Activated naive CD4-positive, alpha-beta T cell treated with anti-CD3 and anti-CD28 coated beads, Interleukin-2, amount 50 U/mL, for 72 hours (primary cell): Measurements from ENCODE around the gene UBE2D1. TPM values are rescaled to one million over a fixed set of nuclear protein-coding genes. Genes with fewer than 3 reads are reported as not detected.

ENCODE experiments used
- ATAC-seq, 2 donors: fragments of 150-1000 bp; cut with Tn5 transposase; 2 replicates each; pipeline ENCODE4 v1.10.0; 2021; ENCODE audit warnings: mild to moderate bottlenecking in 2 of 2, moderate library complexity in 2 of 2
- DNase-seq, 2 donors: peaks; one replicate each; pipeline ENCODE4 v3.0.0; 2021 to 2022; ENCODE audit warnings: low spot score in 2 of 2
- H3K27ac Mint-ChIP-seq, 2 donors: one replicate each; pipeline ENCODE4 v1.8.0; 2022; ENCODE audit warnings: mild to moderate bottlenecking in 2 of 2, mixed read lengths in 2 of 2
- H3K36me3 Mint-ChIP-seq, 2 donors: one replicate each; pipeline ENCODE4 v1.8.0; 2022; ENCODE audit warnings: mixed read lengths in 2 of 2
- H3K9me3 Mint-ChIP-seq, 2 donors: one replicate each; pipeline ENCODE4 v1.8.0; 2022; ENCODE audit warnings: mixed read lengths in 2 of 2
- total RNA-seq, 2 donors: library from RNA; stranded (reverse); gene quantifications; one replicate each; pipeline ENCODE4 v1.2.3, GENCODE V29; 2022

UBE2D1 gene
- total RNA-seq, 2 donors from 2014 or later = 7.6 to 9.7 TPM

DNA sequence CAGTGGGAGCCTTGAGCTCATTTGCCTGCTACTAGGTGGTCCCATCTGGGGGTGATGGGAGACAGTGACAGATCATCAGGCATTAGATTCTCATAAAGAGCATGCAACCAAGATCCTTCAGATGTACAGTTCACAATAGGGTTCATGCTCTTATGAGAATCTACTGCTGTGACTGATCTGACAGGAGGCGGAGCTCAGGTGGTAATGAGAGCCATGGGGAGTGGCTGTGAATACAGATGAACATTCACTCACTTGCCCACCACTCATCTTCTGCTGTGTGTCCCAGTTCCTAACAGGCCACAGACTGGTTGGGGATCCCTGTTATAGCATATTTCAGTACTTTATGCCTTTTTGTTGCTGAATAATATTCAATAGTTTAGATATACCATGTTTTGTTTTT is 6.6 kb upstream of the UBE2D1 start:
- no peaks in the 10 kb centered on the region for H3K36me3 Mint-ChIP-seq

DNA sequence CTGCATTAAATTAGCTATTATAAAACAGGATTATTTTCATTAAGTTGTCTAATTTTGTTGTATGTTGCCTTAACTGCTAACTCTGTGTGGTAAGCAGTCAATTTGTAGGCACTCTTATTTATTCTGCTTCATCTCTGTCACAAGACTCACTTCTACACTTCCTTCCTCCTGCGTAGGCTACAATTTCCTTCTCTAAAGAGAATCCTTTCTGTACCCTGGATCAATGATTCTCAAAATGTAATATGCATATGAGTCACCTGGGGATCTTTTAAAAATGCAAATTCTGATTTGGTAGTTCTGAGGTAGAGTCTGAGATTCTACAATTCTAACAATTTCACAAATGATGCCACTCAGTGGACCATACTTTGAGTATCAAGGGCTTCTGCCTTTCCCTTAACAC is 4.4 kb upstream of the UBE2D1 start:
- H3K36me3 Mint-ChIP-seq = peaks cover under 1 to 1% of the 10 kb centered on the region in 2 donors
- DNase-seq (no peak), ATAC-seq (no peak)
- no peak overlapping the region for H3K27ac Mint-ChIP-seq
- no peaks in the 10 kb centered on the region for H3K9me3 Mint-ChIP-seq

More for the DNA sequence above, 6.6 kb upstream of the UBE2D1 start:
- Mint-ChIP-seq H3K9me3 (no peaks in the 10 kb centered on the region), H3K27ac (no peak overlapping the region)
- DNase-seq = no peak
- no peak for ATAC-seq

DNA sequence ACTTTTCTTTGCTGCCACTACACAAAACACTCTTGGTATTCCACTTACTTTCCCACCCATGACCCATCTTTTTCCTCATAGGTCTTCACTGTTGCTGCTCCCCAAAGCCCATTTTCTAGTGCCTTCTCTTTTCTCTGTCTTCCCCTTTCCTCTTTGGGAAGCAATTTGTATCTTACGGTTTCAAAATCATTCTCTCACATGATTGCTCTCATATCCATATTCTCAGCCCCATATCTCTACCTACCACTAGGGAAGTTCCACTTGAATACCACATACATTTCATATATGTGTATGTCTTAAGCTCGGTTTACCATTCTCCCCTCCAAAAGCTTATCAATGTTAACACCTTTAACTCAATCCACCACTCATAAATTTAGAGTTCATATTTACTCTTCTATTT is 3.2 kb upstream of the UBE2D1 start:
- Mint-ChIP-seq H3K9me3 (no peaks in the 10 kb centered on the region), H3K36me3 (peaks cover 6 to 8% of the 10 kb centered on the region in 2 donors), H3K27ac (no peak overlapping the region)
- ATAC-seq (no peak), DNase-seq (no peak)

DNA sequence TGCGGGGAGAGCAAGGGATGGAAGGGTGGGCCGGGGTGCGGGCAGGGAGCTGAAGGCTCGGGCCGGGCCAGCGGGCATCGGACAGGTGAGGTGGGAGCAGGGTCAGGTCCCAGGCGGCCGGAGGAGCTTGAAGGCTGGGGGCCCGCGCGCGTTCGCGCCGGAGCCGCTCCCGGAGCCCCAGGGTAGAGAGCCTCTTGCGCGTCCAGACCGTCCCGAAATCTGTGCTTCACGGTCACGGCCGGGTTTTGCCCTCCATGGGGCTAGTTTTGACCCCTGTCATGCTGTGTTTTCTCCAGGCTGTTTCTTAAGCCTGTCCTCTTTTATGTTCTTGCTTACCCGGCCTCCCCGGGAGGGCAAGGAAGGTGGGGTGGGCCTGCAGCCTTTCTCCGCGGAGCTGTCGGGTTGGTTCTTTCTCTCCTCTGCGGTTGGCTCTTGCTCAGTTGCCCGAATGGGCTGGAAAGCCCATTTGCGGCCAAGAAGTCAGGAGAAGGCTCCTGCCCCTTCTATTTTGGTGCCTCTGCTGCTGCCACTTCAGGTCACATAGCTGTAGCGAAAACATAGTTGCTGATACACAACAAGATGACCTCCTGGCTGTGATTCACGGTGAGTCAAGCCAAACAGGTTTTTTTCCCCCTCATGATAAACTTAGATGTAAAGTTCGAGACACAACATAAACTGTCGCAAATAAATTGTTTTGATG is 650 bp downstream of the UBE2D1 start:
- Mint-ChIP-seq H3K36me3 (peaks cover 6 to 8% of the 10 kb centered on the region in 2 donors), H3K9me3 (no peaks in the 10 kb centered on the region), H3K27ac (peak overlapping the region; percentile 87 to 94)
- ATAC-seq (peak; percentile 46 to 65), DNase-seq (peak in 1 of 2 donors; percentile 22)

DNA sequence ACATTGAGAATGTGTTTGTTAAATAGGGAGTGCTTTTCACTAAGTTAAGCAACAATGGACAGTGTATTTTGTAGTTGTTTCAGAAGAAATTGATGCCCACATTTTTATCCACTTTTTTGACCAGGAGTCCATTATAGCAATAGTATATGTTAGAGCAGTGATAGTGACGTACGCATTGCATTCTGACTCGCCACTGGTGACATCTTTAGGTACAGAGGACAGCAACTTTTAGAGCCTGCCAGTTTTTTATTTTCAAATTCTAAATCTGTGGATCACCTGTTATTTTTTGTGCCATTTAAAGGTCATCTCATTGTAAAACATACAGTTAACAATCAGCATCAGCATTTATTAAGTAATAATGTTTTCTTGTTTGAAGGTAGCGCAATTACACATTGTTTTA is 1.4 kb downstream of the UBE2D1 start:
- H3K27ac Mint-ChIP-seq = peak overlapping the region in 1 of 2 donors; percentile 87
- ATAC-seq (no peak), DNase-seq (no peak)
- H3K36me3 Mint-ChIP-seq = peaks cover 6 to 8% of the 10 kb centered on the region in 2 donors
- no peaks in the 10 kb centered on the region for H3K9me3 Mint-ChIP-seq

DNA sequence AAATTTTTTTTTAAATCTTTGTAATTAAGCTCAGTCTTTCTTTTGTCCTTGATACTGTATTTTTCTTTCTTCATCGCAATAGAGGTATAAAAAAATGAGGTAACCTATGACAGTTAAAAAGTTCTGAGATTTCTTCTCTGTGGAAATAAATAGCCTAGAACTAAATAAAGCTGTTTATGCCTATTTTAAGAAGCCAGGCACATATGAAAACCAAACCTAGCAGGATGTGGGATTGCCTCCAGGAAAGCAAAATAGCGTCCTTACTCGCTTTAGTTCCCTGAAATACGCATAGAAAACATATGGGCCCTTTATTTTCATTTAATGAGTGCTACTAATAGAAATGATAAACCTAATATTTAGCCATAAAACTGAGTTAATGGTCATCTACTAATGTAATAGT is 6.6 kb downstream of the UBE2D1 start:
- Mint-ChIP-seq H3K9me3 (peaks cover 0 to 5% of the 10 kb centered on the region in 2 donors), H3K27ac (no peak overlapping the region), H3K36me3 (peaks cover 0 to 9% of the 10 kb centered on the region in 2 donors)
- ATAC-seq (no peak), DNase-seq (no peak)

DNA sequence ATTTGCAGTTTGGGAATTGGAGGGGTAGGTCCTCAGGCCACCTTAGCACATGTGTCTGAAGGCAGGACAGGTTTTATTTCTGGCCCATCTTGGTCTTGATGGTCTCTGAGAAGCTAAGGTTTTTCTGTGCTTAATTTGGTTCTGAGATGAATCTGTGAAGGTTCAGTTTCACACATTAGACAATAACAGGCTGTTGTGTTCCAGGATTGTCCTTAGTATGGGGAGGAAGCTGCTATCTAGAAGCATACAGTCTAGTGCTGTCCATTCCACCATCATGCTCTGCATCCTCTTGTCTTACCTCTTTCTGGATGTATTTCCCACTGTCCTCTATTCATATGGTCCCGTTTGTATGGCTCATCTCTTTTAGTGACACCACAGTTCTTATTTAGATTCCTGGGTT is 7.1 kb downstream of the UBE2D1 start:
- Mint-ChIP-seq H3K27ac (no peak overlapping the region), H3K9me3 (peaks cover 0 to 5% of the 10 kb centered on the region in 2 donors), H3K36me3 (peaks cover 0 to 14% of the 10 kb centered on the region in 2 donors)
- ATAC-seq (no peak), DNase-seq (no peak)

DNA sequence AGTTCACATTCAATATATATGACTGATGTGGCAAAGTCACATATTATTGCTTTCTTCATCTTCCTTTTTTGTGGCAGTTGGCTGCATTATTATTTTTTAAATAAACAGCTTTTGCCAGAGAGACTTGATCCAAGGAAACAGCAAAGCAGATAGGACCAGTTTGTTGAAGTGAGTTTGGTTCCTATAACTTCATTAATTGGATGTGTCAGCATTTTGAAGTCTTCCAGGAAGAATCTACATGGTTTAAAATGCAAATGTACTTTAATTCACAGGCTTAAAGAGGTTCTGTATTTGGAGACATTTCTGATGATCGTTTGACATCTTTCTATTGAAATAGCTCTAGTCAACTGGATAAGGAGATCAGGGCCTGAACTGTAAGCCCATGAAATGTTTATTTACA is 13.2 kb downstream of the UBE2D1 start:
- DNase-seq = no peak
- Mint-ChIP-seq H3K9me3 (peaks cover 0 to 5% of the 10 kb centered on the region in 2 donors), H3K36me3 (peaks cover 0 to 23% of the 10 kb centered on the region in 2 donors), H3K27ac (no peak overlapping the region)
- ATAC-seq = no peak

DNA sequence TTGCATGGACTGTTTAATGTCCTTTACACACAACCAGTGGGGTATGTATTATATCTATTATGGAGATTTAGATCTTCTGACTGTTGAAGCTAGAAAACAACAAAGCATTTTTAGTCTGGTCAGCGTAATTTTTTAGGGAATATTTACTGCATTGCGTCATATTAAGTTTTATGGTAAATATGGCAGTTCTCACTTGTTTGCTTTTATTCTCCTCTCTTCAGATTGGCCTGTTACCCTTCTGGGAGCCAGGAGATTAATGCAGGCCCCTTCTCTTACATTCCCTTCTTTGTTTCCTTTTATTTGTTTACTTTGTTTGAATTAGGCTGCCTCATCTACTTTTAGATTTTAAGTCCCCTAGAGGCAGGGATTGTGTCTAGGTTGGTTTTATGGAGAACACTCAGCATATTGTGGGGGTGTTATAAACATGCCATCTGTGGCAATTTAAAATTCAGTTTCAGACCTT is 13.8 kb downstream of the UBE2D1 start:
- Mint-ChIP-seq H3K27ac (no peak overlapping the region), H3K36me3 (peaks cover 0 to 23% of the 10 kb centered on the region in 2 donors), H3K9me3 (peaks cover 0 to 5% of the 10 kb centered on the region in 2 donors)
- no peak for DNase-seq
- ATAC-seq = no peak

DNA sequence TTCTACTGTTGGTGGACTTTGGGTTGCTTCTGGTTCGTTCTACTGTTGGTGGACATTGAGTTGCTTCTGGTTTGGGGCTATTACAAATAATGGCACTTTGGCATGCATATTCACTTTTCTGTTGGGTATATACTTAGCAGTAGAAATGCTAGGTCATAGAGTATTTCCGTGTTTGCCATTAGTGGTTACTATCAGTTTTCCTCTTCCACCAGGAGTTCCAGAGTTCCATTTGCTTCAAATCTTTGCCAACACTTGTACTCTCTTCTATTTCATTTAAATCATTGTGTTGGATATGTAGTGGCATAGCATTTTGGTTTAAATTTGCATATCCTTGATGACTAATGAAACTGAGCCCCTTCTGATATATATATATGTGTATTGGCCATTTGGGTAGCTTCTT is 15.2 kb downstream of the UBE2D1 start:
- DNase-seq = no peak
- H3K27ac Mint-ChIP-seq = no peak overlapping the region
- ATAC-seq = no peak
- H3K36me3 Mint-ChIP-seq = peaks cover 0 to 23% of the 10 kb centered on the region in 2 donors
- peaks cover 0 to 5% of the 10 kb centered on the region in 2 donors for H3K9me3 Mint-ChIP-seq

DNA sequence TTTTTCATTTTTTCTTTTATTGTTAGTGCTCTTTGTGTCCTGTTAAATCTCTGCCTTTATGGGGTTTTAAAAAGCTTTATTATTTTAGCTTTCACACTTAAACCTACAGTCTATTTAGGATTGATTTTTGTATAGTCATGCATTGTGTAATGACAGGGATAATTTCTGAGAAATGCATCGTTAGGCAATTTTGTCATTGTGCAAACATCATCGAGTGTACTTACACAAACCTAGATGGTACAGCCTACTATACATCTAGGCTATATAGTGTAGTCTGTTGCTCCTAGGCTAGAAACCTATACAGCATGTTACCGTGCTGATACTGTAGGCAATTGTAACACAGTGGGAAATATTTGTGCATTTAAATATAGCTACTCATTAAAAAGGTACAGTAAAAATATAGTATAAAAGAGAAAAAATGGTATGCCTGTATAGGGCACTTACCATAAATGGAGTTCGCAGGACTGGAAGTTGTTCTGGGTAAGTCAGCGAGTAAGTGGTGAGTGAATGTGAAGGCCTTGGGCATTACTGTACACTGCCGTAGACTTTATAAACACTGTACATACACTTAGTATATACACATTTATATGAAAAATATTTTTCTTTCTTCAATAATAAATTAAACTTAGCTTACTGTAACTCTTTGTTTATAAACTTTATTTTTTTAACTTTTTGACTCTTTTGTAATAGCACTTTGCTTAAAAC is 16.0 kb downstream of the UBE2D1 start:
- ATAC-seq = no peak
- Mint-ChIP-seq H3K27ac (no peak overlapping the region), H3K9me3 (peaks cover 0 to under 1% of the 10 kb centered on the region in 2 donors), H3K36me3 (peaks cover 0 to 19% of the 10 kb centered on the region in 2 donors)
- DNase-seq = no peak

DNA sequence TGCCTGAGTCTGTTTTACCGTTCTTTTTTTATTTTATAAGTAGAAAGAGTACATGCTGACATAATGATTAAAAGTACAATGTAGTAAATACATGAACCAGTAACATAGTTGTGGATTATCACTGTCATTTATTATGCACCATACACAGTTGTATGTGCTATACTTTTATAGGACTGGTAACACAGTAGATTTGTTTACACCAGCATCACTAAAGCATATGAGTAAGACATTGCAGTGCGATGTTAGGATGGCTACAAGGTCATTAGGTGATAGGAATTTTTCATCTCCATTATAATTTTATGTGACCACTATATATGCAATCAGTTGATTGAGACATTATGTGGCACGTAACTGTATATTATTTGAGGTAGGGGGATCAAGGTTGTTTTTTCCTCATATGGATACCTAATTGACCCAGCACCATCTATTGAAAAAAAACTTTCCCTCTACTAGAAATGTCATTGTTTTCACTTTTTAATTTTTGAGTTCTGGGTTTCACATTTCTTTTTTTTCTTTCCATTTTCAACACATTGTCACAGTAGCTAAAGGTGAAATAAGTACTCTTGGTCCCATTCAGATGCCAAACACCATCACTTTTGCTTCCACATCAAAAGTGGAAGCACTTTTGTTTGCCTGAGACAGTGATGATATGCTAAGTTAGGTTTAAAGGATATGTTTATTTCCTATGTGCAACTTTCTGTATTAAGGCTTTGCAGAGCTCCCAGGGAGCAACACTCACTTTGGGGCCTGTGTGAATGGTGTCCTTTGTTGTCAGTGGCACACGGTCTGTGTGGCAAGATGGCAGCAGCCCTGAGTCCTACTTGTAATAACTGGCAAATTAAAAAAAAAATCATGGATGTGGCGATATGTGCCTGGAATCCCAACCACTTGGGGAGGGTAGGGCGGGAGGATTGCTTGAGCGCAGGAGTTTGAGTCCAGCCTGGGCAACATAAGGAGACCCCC is 17.1 kb downstream of the UBE2D1 start:
- DNase-seq = no peak
- H3K36me3 Mint-ChIP-seq = peaks cover 0 to 10% of the 10 kb centered on the region in 2 donors
- H3K27ac Mint-ChIP-seq = no peak overlapping the region
- ATAC-seq = no peak
- H3K9me3 Mint-ChIP-seq = no peaks in the 10 kb centered on the region

DNA sequence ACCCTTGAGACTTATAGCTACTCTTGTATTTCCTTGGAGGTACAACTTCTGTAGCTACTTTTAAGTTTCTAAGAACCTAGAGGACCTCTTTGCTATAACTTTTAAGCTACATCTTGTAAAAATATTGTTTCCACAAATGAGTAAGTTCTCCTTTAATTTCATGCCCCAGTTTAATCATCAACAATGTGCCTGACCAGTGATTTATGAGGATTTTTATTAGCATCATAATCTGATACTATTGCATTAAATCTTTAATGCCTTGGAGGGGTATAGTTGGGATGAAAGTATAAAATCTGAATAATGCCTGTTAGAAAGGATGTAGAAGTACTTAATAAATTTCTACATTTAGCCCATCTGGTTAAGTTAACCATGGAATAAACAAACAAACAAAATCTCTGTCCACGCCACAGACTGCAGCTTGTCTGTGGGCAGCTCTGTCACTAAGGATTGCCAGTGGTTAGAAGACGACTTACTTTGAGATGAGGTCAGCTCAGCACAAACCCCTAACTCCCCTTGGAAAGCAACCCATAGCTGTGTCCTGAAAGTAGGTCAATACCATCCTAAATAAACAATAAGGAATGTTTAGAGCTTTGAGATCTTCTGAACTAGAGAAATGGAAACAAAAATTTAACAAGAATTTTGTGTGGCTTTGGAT is 18.3 kb downstream of the UBE2D1 start:
- H3K9me3 Mint-ChIP-seq = no peaks in the 10 kb centered on the region
- peaks cover 0 to under 1% of the 10 kb centered on the region in 2 donors for H3K36me3 Mint-ChIP-seq
- no peak overlapping the region for H3K27ac Mint-ChIP-seq
- ATAC-seq (no peak), DNase-seq (no peak)

DNA sequence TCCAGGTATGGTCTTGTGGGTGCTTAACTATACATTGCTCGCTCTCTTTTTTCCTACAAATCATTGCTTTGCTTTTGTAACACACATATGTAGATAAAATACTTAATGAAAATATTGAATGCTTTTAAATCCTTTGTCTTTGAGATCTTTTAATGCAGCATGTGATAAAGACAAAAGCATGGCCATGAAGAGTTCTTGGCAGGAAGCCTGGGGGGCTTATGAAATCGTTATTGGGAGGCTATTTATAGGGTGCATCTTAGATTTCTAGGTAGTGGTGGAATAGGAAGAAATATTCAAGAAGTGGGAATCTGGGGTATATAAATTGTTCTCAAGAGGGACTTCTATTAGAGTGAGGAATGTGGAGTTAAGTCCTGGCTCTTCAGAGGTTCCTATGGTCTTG is 21.9 kb downstream of the UBE2D1 start:
- no peaks in the 10 kb centered on the region for H3K9me3 Mint-ChIP-seq
- no peak overlapping the region for H3K27ac Mint-ChIP-seq
- ATAC-seq (no peak), DNase-seq (no peak)
- no peaks in the 10 kb centered on the region for H3K36me3 Mint-ChIP-seq

DNA sequence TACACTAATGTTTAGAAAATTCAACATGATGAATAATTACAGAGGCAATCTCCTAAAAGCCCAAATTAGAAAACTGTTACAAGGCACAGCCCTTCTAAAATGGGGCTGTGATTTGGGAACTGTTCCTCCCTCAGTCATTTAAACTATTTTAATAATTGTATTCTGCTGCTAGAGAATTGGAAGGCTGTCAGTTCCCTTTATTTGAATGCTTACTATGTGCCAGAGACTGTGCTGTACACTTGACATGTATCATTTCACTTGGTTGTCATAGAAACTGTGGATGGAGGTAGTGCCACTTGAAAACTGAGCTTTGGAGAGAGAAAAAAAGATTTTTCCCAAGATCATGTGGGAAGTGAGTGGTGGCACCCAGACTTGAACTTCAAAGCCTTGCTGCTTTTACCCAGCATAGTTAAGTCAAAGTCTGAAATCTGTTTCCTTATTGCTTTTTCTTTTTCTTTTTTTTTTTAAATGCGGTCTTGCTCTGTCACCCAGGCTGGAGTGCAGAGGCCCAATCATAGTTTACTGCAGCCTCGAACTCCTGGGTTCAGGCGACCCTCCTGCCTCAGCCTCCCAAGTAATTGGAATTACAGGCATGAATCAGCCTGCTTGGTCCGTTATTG is 23.6 kb downstream of the UBE2D1 start:
- no peak for DNase-seq
- no peaks in the 10 kb centered on the region for H3K36me3 Mint-ChIP-seq
- no peak for ATAC-seq
- H3K9me3 Mint-ChIP-seq = no peaks in the 10 kb centered on the region
- H3K27ac Mint-ChIP-seq = no peak overlapping the region

DNA sequence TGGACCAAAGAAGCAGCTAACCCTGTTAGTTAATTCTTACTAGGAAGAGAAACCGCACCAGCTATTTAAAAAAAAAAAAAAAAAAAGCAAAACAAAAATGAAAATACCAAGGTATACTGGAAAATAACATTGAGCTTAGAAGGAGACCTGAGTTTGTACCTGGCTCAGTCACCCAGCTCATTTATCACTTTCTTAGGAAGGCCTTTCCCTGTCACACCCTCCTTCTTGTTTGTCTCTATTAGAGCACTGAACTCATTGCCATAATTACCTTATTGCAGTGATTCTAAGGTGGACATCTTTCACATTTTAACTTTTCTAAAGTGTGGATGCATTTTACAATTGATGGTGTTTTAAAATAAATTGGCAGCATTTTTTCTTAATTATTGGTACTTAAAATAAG is 24.1 kb downstream of the UBE2D1 start:
- H3K36me3 Mint-ChIP-seq = no peaks in the 10 kb centered on the region
- no peak for ATAC-seq
- H3K27ac Mint-ChIP-seq = no peak overlapping the region
- DNase-seq = no peak
- no peaks in the 10 kb centered on the region for H3K9me3 Mint-ChIP-seq
